ENCODE results near the gene KCTD4.
"Not testable (repeated sequence)": the region's sequence is repeated elsewhere in the genome, so short reads cannot be mapped to it uniquely, and the experiment has no call there.

Gene KCTD4

DNA sequence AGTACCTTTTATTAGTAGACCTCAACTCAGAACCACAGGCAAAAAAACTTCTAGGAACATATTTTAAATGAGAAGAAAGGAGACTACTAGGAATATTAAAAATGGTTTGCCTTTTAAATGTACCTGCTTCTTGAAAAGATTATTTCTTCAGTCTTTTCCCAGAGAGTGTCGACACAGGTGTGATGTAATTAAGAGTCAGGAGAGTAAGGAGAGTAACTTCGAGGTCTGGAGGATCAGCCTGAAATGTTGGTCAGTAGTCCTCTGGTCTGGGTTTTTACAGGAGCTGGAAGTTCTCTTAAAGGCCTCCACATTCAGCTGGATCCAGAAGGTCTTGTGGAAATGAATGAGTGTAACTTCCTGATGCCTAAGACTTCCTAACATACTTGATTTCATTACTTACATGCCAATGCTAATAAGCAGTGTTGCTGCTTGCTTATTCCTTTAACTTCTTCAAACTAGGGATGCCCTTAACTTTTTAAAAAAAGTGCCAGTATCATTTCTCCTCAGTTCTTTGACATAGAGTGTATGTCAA, at the start of gene KCTD4:
Gene KCTD4, minus strand, starts transcription at position 345 of the 532 bp plus-strand sequence. CDS start 6,478 bp downstream, outside the sequence.
- no peak for DNase-seq (ENCODE audit: low read depth)

DNA sequence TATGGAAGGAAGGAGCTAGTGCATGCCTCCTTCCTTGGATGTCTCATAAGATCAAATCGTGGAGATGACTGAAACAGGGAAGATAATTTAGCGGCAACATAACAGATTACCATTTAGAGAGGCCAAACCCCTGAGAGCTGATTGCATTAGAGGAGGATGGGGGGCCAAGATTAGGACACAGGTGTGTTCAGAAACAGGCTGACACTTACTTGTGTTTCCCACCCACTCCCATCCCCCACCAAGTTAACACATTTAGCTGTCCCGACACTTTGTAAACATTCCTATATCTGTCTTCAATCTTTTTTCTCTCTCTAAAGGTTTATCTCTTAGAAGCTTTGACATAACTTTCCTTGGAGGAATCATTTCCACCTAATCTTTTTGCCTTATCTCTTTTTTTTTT, 48.8 kb upstream of the KCTD4 start:
- no peak for DNase-seq (ENCODE audit: low read depth)

DNA sequence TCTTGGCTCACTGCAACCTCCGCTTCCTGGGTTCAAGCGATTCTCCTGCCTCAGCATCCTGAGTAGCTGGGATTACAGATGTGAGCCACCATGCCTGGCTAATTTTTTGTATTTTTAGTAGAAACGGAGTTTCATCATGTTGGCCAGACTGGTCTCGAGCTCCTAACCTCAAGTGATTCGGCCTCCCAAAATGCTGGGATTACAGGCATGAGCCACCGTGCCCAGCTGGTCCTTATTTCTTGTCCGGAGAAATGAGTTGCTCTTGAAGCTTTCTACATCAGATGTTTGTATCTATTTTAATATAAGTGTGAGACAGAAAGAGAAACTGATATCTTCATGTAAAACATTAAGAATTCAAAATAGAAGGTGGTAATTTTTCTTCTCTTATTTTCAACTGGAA, 43.9 kb upstream of the KCTD4 start:
- not testable (repeated sequence) for DNase-seq (ENCODE audit: low read depth)

- DNase-seq (ENCODE audit: low read depth) = no peak
Observed at GRCh38 chr13:45243077-45243476, 42.2 kb upstream of the KCTD4 start.

GRCh38 chr13:45242524-45242923, 41.7 kb upstream of the KCTD4 start:
- DNase-seq (ENCODE audit: low read depth) = no peak

DNA sequence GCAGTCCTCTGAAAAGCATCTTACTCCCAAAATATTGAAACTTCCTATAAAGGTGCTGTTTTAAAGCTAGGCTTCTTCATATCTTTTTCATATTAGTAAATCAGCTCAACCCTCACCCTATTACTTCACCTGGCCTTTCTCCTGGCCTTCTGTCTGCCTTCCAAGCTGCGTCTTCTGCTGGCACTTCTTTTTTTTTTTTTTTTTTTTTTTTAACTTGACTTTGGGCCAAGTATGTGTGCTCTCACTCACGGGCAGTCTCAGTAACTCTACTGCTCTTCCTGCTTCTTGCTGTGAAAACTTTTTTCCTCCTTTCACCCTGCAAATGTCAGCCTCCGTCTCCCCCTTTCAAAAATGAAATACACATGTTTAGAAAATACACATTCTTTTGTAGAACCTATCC, 41.2 kb upstream of the KCTD4 start:
- no peak for DNase-seq (ENCODE audit: low read depth)

DNA sequence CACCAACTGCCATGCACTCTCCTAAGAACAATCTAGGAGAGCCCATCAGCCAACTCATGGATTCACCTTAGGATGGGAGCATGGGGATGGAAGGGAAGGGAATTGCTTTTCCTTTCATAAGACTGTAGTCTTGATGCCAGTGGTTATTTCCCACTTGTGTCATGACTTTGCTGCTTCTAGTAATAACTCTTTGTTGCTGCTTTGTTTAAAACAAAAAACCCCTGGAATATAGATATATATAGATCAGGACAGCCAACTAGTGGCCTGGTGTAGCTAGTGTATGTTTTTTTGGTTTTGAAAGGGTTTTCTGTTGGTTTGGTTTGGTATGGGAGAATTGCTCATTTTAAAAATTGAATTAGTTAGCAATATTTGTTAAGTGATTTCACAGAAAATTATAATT, 39.3 kb upstream of the KCTD4 start:
- no peak for DNase-seq (ENCODE audit: low read depth)

DNA sequence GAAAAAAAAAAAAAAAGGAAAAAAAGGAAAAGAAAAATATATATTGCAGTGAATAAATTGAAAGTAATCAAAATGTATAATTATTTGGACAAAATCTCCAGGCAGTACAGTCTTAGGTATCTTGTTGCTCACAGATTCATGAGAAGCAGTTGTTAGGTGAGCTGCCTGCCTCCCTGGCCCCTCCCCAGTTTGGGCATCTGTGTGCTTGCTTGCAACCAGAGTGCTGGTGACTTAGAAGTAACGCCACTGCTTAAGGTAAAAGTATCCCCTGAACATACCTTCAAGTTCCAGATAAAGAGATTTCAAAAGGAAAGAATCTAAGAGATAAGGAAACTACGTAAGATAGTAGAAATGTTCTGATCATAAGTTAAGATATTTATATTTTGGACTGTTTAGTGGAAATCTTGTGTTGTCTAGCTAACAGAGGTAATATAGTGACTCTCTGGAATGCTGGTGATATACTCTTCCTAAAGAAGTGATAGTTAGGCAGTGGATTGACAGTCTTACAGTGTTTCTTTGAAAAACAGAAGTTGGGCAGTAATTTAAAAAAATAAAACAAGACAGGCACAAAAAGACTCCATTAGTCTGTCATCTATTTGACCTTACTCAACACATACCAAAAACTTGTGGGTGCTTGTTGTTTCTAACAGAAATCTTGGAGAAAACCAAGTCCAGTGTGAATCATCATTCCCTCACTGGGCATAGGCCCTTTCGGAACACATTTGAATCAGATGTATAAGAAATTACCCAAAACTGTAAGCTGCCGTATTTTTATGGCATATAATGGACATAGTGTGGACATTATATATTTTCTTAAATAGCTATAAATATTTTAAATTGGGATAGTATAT, 38.3 kb upstream of the KCTD4 start:
- no peak for DNase-seq (ENCODE audit: low read depth)

DNA sequence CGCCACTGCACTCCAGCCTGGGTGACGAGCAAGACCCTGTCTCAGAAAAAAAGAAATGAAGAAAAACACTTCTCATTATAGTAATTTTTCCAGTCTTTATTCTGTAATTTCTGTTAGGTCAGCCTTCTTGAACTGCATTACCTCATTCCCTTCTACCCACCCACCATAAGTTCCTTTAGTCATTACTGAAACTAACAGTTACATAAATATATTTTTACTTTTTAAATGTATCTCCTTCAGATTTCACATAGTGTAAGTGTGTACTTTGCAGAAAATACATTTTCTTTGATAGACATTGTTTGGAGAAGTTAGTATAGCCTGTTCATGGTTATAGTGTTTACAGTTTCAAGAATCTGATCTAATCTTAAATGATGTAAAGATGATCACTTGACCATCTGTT, 31.7 kb upstream of the KCTD4 start:
- DNase-seq (ENCODE audit: low read depth) = no peak

- DNase-seq (ENCODE audit: low read depth) = no peak
Observed at GRCh38 chr13:45231722-45232121, 30.9 kb upstream of the KCTD4 start.

DNA sequence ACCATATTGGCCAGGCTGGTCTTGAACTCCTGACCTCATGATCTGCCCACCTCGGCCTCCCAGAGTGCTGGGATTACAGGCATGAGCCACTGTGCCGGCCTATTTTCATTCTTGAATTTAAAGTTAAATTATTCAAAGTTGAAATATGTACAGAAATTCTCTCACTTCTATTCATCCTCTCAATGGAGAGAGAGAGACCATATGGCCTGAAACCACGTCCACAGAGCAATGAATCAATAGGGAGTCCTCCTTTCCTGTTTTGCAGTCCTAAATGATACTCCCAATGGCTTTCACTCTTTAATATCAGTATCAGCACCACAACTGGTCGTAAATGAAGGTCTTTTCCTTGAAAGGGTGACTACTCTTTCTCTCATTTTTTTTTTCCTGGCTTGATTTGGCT, 30.5 kb upstream of the KCTD4 start:
- no peak for DNase-seq (ENCODE audit: low read depth)

DNA sequence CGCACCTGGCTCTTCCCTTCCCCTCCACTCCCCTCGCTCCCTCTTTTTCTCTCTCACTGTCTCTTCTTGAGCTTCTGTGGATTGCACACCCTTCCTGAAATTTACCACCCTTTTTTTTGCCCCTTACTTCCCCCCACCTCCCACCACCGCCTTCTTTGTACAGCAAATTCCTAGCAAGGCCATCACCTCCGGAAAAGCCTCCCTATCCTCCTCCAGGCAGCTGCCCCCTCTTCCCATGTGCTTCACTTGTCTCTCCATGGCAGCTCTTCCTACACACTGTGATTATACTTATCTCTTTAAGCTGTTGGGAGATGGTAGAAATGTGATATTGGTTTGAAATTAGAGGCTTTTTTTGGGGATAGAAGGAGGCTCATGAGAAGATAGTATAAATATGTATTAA, 28.3 kb upstream of the KCTD4 start:
- DNase-seq (ENCODE audit: low read depth) = no peak

DNA sequence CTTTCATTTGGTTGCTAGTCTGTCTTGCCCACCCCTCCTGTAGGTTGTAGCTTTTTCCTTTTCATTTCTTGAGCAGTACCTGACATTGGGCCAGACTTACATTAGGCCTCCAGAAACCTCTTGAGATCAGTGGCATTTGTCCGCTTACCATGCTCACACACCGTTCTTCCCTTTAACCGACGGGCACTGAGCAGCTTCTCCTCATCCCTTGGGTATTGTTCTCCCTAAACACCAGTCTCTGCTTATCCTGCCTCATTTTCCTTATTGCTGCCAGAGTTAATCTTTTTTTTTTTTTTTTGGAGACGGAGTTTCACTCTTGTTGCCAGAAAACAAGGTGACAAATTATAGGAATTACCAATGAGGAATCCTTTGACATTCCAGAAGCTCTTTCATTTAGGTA, 27.2 kb upstream of the KCTD4 start:
- no peak for DNase-seq (ENCODE audit: low read depth)

DNA sequence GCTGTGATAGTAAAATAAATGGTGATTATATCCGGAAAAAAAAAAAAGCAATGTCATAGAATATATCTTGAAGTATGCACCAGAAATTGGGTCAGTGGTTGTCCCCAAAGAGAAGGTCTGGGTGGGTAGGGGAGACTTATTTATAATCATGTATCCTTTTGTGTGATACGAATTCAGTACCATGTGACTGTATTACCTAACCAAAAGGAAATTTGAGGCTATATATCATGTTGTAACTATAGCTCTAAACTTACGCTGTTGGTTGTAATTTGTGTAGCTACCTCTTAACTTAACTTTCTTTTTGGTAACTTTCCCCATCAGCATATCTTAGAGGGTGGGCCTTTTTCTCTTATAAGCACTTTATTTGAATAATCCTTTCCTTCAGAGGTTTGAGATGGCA, 25.2 kb upstream of the KCTD4 start:
- DNase-seq (ENCODE audit: low read depth) = no peak

- no peak for DNase-seq (ENCODE audit: low read depth)
Observed at GRCh38 chr13:45225370-45225769, 24.5 kb upstream of the KCTD4 start.

- no peak for DNase-seq (ENCODE audit: low read depth)
Observed at GRCh38 chr13:45224176-45224575, 23.3 kb upstream of the KCTD4 start.

GRCh38 chr13:45222919-45223318, 22.1 kb upstream of the KCTD4 start:
- DNase-seq (ENCODE audit: low read depth) = no peak

DNA sequence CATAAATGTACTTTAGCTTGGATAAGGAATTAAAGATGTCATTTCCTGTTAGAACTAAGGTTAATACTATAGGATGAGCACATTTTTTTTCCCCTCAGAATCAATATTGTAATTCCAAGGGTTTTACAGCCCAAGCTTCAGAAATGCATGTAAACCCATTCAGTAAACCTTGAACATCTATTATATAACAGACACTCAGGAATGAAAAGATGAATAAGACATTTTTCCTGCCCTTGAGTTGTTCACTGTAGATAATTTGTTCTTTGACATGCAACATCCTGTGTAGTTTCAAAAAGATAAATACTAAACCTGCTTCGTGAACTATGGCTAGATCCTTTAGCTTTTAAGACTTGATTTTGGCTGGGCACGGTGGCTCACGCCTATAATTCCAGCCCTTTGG, 21.7 kb upstream of the KCTD4 start:
- DNase-seq (ENCODE audit: low read depth) = no peak

GRCh38 chr13:45220403-45220802, 19.6 kb upstream of the KCTD4 start:
- no peak for DNase-seq (ENCODE audit: low read depth)

DNA sequence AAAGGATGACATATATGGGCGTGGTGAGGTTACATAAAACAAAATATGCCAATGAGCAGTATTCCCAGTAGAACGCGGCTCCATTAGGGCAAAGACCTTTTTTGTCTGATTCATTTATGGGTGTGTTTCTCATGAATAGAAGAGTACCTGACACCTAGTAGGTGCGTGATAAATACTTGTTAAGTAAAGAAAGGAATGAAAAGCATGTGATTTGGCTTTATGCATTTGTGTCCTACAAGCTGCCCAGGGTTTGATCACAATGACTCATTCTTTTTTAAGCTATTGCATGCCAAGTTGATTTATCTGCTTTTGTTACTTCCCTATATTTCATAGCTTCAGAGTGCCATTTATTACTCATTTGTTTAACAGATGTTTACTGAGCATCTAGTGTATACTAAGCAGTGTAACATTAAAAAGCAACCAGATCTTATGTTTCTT, 19.1 kb upstream of the KCTD4 start:
- no peak for DNase-seq (ENCODE audit: low read depth)

DNA sequence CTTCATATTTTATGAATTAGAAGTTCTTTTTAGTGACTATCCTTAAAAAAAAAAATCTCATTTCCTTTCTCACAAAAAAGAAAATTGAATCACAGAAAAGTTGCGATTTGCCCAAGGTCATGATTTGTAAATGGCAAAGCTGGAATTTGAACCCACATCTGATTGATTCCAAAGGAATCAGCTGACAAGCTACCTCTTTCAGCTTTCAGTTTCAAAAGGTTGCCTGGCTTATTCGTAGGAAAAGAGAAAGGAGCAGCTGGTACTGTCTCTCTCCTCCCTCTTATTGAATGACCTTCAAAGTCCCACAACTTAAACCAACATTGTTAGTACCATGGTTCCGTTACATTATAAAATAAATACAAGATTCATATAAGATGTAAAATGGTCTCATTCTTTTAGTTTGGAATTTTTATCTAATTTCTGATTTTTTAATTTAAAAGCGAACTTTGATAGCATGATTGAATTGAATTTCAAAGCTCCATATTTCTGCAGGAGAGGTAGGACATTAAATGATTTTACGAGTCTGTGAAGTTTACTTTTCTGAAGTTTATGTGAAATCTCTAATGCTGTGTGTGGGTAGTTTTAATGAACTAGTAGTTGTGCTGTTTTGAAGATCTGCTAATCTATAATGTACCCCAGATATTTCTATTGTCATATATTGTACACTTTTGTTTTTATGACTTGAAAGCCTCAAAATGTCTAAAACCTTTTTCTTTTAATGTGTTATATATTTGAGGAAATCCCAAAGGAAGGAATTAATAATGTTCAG, 18.5 kb upstream of the KCTD4 start:
- no peak for DNase-seq (ENCODE audit: low read depth)

GRCh38 chr13:45218689-45219088, 17.8 kb upstream of the KCTD4 start:
- no peak for DNase-seq (ENCODE audit: low read depth)

DNA sequence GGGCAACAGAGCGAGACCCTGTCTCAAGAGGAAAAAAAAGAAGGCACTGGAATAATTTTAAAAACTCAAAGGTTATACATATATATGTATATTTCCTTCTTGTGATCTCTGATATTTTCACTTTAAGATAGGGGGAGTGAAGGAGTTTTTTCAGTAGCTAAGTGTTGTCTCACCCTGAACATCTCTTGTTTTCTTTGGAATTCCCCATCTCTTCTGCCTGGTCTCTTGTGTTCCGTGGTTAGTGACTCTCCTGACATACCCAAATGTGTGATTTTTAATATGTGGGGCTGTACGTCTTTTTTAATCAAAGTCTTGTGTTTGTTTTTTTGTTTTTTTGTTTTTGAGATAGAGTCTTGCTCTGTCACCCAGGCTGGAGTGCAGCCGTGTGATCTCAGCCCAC, 15.3 kb upstream of the KCTD4 start:
- no peak for DNase-seq (ENCODE audit: low read depth)
